ENCODE measurements around the gene RPS6KB2. TPM values are rescaled to one million over a fixed set of nuclear protein-coding genes. Genes with fewer than 3 reads are reported as not detected.

The RPS6KB2 gene
- total RNA-seq, 1 experiment from 2014 or later, result 54.1 TPM

DNA sequence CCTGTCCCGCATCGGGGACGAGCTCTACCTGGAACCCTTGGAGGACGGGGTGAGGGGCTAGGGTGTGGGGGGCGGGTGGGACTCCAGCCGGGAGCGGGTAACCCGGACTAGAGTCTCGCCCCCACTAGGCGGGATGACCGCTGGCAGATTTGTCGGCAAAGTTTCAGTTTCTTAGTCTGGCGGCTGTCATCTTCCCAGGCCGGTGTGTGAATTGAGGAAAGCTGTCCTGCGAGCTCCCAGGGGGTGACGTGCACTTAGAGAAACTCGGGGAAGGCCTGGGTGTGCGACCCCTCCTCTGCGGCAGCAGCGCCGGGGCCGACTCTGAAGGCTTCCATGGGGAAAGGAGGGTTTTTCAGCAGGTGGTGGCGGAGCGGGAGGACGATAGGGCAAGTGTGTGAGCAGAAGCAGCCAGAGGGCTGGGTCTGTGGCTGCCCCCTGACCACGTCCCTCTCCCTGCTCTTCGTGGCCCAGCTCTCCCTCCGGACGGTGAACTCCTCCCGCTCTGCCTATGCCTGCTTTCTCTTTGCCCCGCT lies 36.0 kb upstream of the RPS6KB2 start:
- ATAC-seq, result 0 out of 2 replicates have a peak, but pooled peaks have one; percentile 1

More for the DNA sequence above, 36.0 kb upstream of the RPS6KB2 start:
- Histone ChIP-seq H3K36me3 (ENCODE audit: control insufficient read depth in 1 of 2, insufficient read depth in 2 of 2, low read length in 2 of 2) (peaks cover 3 to 16% of the 10 kb centered on the region in 2 experiments; a peak in 3 of 4 replicates), H3K79me2 (ENCODE audit: insufficient read depth, low read length) (peaks cover 14% of the 10 kb centered on the region; the same call in 1 of the 2 replicates), H3K4me1 (ENCODE audit: control insufficient read depth in 1 of 2, insufficient read depth in 2 of 2, low read length in 2 of 2) (peaks cover 9 to 34% of the 10 kb centered on the region in 2 experiments), H3K27me3 (ENCODE audit: insufficient read depth, low read length) (no peaks in the 10 kb centered on the region), H3K9me3 (ENCODE audit: control insufficient read depth in 1 of 2, insufficient read depth in 1 of 2, low read depth in 1 of 2, low read length in 2 of 2) (no peaks in the 10 kb centered on the region), H3K27ac (ENCODE audit: low read depth, low read length) (peak overlapping the region; percentile 85), H3K9ac (ENCODE audit: low read length) (peak overlapping the region; percentile 83), H4K20me1 (ENCODE audit: insufficient read depth) (no peaks in the 10 kb centered on the region), H2AFZ (ENCODE audit: low read depth, low read length, poor library complexity, severe bottlenecking) (no peak overlapping the region), H3K4me2 (ENCODE audit: low read length) (peak overlapping the region; percentile 96), H3K4me3 (replicated peaks in 1 of 2; ENCODE audit: low read depth in 1 of 2, low read length in 2 of 2) (peak overlapping the region; percentile 69), H3K9me2 (ENCODE audit: insufficient read depth) (no peaks in the 10 kb centered on the region)
- intact Hi-C loops (cut with micrococcal nuclease), result no loop called here
- CTCF ChIA-PET, result interaction anchor here (0.8 to 2.2 kb wide), 5 partner anchors 9 to 45 kb away, joined by 4 to 17 read pairs (median 5); partner anchors contain the start of gene PPP1CA
- POLR2A ChIA-PET, result interaction anchor here (0.7 to 1.5 kb wide), 5 partner anchors 10 to 76 kb away, joined by 3 to 8 read pairs (median 3); partner anchors contain the start of genes PPP1CA and TMEM134
- TSS peak; percentile 71 for BruUV-seq (replicated peaks)
- RAD21 ChIA-PET (ENCODE audit: low non-redundant PET in 1 of 2, low total read pairs in 2 of 2, uncharacterized antibody in 2 of 2, unreplicated experiment in 2 of 2), result interaction anchor here in 1 of 2 experiments (0.5 kb wide), 1 partner anchor 73 kb away, joined by 3 read pairs; no protein-coding TSS in a partner anchor
- TF ChIP-seq POLR2AphosphoS5 (IDR thresholded peaks at IDR 0.05; ENCODE audit: low read depth, low read length) (no peak), YY1 (IDR thresholded peaks at IDR 0.05; ENCODE audit: extremely low read depth, insufficient replicate concordance, low read depth, low read length) (no peak), SRF (IDR thresholded peaks at IDR 0.05; ENCODE audit: low read depth) (no peak), FOSL1 (IDR thresholded peaks at IDR 0.05; ENCODE audit: low read depth) (no peak), POLR2A (IDR thresholded peaks at IDR 0.05; ENCODE audit: borderline replicate concordance, extremely low read depth, insufficient read depth, insufficient read length) (no peak), CEBPB (IDR thresholded peaks at IDR 0.05; ENCODE audit: low read depth) (no peak), ELF1 (IDR thresholded peaks at IDR 0.05; ENCODE audit: borderline replicate concordance, low read depth) (no peak), EGR1 (IDR thresholded peaks at IDR 0.05; ENCODE audit: low read depth) (no peak), SIN3A (IDR thresholded peaks at IDR 0.05; ENCODE audit: low read depth) (no peak), CBX3 (IDR thresholded peaks at IDR 0.05; ENCODE audit: low read depth) (no peak), ZFX (IDR thresholded peaks at IDR 0.05) (no peak), EZH2phosphoT487 (IDR thresholded peaks at IDR 0.05; ENCODE audit: borderline replicate concordance) (no peak), TCF7L2 (IDR thresholded peaks at IDR 0.05; ENCODE audit: borderline replicate concordance, extremely low read depth, insufficient read depth, insufficient read length) (no peak), ZNF274 (IDR thresholded peaks at IDR 0.05; ENCODE audit: low read depth, low read length) (no peak), RAD21 (IDR thresholded peaks at IDR 0.05; ENCODE audit: low read depth) (no peak), SP1 (IDR thresholded peaks at IDR 0.05; ENCODE audit: low read depth) (no peak)
- TF ChIP-seq, protein P1, sequence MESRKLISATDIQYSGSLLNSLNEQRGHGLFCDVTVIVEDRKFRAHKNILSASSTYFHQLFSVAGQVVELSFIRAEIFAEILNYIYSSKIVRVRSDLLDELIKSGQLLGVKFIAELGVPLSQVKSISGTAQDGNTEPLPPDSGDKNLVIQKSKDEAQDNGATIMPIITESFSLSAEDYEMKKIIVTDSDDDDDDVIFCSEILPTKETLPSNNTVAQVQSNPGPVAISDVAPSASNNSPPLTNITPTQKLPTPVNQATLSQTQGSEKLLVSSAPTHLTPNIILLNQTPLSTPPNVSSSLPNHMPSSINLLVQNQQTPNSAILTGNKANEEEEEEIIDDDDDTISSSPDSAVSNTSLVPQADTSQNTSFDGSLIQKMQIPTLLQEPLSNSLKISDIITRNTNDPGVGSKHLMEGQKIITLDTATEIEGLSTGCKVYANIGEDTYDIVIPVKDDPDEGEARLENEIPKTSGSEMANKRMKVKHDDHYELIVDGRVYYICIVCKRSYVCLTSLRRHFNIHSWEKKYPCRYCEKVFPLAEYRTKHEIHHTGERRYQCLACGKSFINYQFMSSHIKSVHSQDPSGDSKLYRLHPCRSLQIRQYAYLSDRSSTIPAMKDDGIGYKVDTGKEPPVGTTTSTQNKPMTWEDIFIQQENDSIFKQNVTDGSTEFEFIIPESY (IDR thresholded peaks at IDR 0.05; ENCODE audit: extremely low read depth, insufficient replicate concordance, low read length), result no peak
- TF ChIP-seq, protein P2, sequence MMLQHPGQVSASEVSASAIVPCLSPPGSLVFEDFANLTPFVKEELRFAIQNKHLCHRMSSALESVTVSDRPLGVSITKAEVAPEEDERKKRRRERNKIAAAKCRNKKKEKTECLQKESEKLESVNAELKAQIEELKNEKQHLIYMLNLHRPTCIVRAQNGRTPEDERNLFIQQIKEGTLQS (IDR thresholded peaks at IDR 0.05), result no peak
- TF ChIP-seq, protein P3, sequence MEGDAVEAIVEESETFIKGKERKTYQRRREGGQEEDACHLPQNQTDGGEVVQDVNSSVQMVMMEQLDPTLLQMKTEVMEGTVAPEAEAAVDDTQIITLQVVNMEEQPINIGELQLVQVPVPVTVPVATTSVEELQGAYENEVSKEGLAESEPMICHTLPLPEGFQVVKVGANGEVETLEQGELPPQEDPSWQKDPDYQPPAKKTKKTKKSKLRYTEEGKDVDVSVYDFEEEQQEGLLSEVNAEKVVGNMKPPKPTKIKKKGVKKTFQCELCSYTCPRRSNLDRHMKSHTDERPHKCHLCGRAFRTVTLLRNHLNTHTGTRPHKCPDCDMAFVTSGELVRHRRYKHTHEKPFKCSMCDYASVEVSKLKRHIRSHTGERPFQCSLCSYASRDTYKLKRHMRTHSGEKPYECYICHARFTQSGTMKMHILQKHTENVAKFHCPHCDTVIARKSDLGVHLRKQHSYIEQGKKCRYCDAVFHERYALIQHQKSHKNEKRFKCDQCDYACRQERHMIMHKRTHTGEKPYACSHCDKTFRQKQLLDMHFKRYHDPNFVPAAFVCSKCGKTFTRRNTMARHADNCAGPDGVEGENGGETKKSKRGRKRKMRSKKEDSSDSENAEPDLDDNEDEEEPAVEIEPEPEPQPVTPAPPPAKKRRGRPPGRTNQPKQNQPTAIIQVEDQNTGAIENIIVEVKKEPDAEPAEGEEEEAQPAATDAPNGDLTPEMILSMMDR (IDR thresholded peaks at IDR 0.05 in 2 of 3, conservative IDR thresholded peaks at IDR 0.05 in 1 of 3; ENCODE audit: borderline replicate concordance in 1 of 3, insufficient read depth in 1 of 3, low read depth in 2 of 3, low read length in 2 of 3), result no peak
- DNase-seq (ENCODE audit: low read depth, low spot score), result no peak
